Neural cell (in vitro differentiated cells): ENCODE measurements around the gene RPP38. TPM values are rescaled to one million over a fixed set of nuclear protein-coding genes. Genes with fewer than 3 reads are reported as not detected.

Experiments
- H2AFZ ChIP-seq: fragments of 200-600, 300-800 bp; sonication (generic), shearing (Covaris generic); 2 replicates; pipeline ENCODE4 v1.6.0; 2014; ENCODE audit warnings: low read depth, mild to moderate bottlenecking, antibody characterized with exemption, low read length, moderate library complexity
- H3F3A ChIP-seq: fragments of 200-600 bp; shearing (Covaris generic); 2 replicates; pipeline ENCODE4 v1.6.1; 2016; ENCODE audit warnings: mild to moderate bottlenecking, moderate library complexity, mixed read lengths, antibody characterized with exemption, low read length; ENCODE audit not compliant: insufficient read depth, poor library complexity, severe bottlenecking
- H3K27ac ChIP-seq: fragments of 200-600, 300-800 bp; sonication (generic), shearing (Covaris generic); 2 replicates; pipeline ENCODE4 v1.5.1; 2014; ENCODE audit warnings: mild to moderate bottlenecking, low read length, moderate library complexity
- H3K27me3 ChIP-seq: fragments of 300-800, 200-600 bp; sonication (generic), shearing (Covaris generic); 2 replicates; pipeline ENCODE4 v1.6.0; 2014; ENCODE audit warnings: mild to moderate bottlenecking, low read depth, low read length, moderate library complexity; ENCODE audit not compliant: insufficient read depth
- H3K36me3 ChIP-seq: fragments of 300-800, 200-600 bp; sonication (generic), shearing (Covaris generic); 2 replicates; pipeline ENCODE4 v1.5.1; 2014; ENCODE audit warnings: mild to moderate bottlenecking, antibody characterized with exemption, low read length, moderate library complexity; ENCODE audit not compliant: insufficient read depth
- H3K4me2 ChIP-seq: fragments of 300-800, 200-600 bp; sonication (generic), shearing (Covaris generic); 2 replicates; pipeline ENCODE4 v1.6.0; 2014; ENCODE audit warnings: mild to moderate bottlenecking, low read length
- H3K4me3 ChIP-seq: fragments of 300-800, 200-600 bp; sonication (generic), shearing (Covaris generic); 2 replicates; pipeline ENCODE4 v1.5.1; 2014; ENCODE audit warnings: mild to moderate bottlenecking, low read length, moderate library complexity
- H3K79me2 ChIP-seq: fragments of 200-600 bp; shearing (Covaris generic); replicated peaks from 2 replicates; pipeline ENCODE4 v1.6.0; 2014; ENCODE audit warnings: mild to moderate bottlenecking, low read length, moderate library complexity; ENCODE audit not compliant: insufficient read depth
- H3K9ac ChIP-seq: fragments of 300-800, 200-600 bp; sonication (generic), shearing (Covaris generic); 2 replicates; pipeline ENCODE4 v1.6.1; 2016; ENCODE audit warnings: mild to moderate bottlenecking, low read length, mixed read lengths
- H3K9me2 ChIP-seq: fragments of 200-600 bp; shearing (Covaris generic); 2 replicates; pipeline ENCODE4 v1.6.1; 2016; ENCODE audit warnings: mild to moderate bottlenecking, low read length, mixed read lengths; ENCODE audit not compliant: insufficient read depth
- H3K9me3 ChIP-seq: fragments of 200-600, 300-800 bp; sonication (generic), shearing (Covaris generic); 2 replicates; pipeline ENCODE4 v1.6.1; 2016; ENCODE audit warnings: mild to moderate bottlenecking, mixed run types, low read length, moderate library complexity, mixed read lengths
- H4K20me1 ChIP-seq: fragments of 200-600 bp; shearing (Covaris generic); 2 replicates; pipeline ENCODE4 v1.6.1; 2016; ENCODE audit warnings: mild to moderate bottlenecking, mixed run types; ENCODE audit not compliant: insufficient read depth
- EP300 ChIP-seq: fragments of 450-650 bp; conservative IDR thresholded peaks from 2 replicates; pipeline ENCODE4 v1.6.1; 2014; ENCODE audit warnings: antibody characterized with exemption, mild to moderate bottlenecking, moderate library complexity; ENCODE audit not compliant: poor library complexity, severe bottlenecking
- EZH2 ChIP-seq: fragments of 200-600, 300-800 bp; shearing (Covaris generic), sonication (generic); IDR thresholded peaks from 2 replicates; pipeline ENCODE4 v1.6.1; 2014; ENCODE audit warnings: antibody characterized with exemption, low read length, borderline replicate concordance, mild to moderate bottlenecking; ENCODE audit not compliant: insufficient read depth, poor library complexity, severe bottlenecking
- MXI1 ChIP-seq: fragments of 450-650 bp; conservative IDR thresholded peaks from 2 replicates; pipeline ENCODE4 v1.6.1; 2014; ENCODE audit warnings: antibody characterized with exemption, mild to moderate bottlenecking; ENCODE audit not compliant: poor library complexity, severe bottlenecking
- POLR2AphosphoS5 ChIP-seq: IDR thresholded peaks from 2 replicates; pipeline ENCODE4 v1.6.1; 2012
- RAD21 ChIP-seq: fragments of 450-650 bp; conservative IDR thresholded peaks from 2 replicates; pipeline ENCODE4 v1.6.1; 2014; ENCODE audit warnings: antibody characterized with exemption, mild to moderate bottlenecking, moderate library complexity
- SMC3 ChIP-seq: fragments of 450-650 bp; conservative IDR thresholded peaks from 2 replicates; pipeline ENCODE4 v1.6.1; 2014; ENCODE audit warnings: antibody characterized with exemption, mild to moderate bottlenecking, moderate library complexity; ENCODE audit not compliant: poor library complexity
- TAF1 ChIP-seq: IDR thresholded peaks from 2 replicates; pipeline ENCODE4 v1.6.1; 2012; ENCODE audit warnings: low read depth
- polyA minus RNA-seq: library from RNA; depleted of rRNA, polyadenylated mRNA; stranded (reverse); fragments of >200 nt; gene quantifications from 2 replicates; pipeline ENCODE4 v1.2.3, GENCODE V29; 2014
- polyA plus RNA-seq: library from polyadenylated mRNA; depleted of rRNA; stranded (reverse); fragments of >200 nt; gene quantifications from 2 replicates; pipeline ENCODE4 v1.2.3, GENCODE V29; 2014
- TF ChIP-seq, protein P1 (sequence below): fragments of 450-650 bp; IDR thresholded peaks from 2 replicates; pipeline ENCODE4 v1.5.1; 2014; ENCODE audit warnings: antibody characterized with exemption, mild to moderate bottlenecking, moderate library complexity; ENCODE audit not compliant: poor library complexity, severe bottlenecking
- TF ChIP-seq, protein P2 (sequence below): IDR thresholded peaks from 2 replicates; pipeline ENCODE4 v1.6.1; 2012; ENCODE audit warnings: borderline replicate concordance

Gene RPP38
- polyA plus RNA-seq = 8.2 and 9.8 TPM in 2 replicates
- 11.1 and 13.1 TPM in 2 replicates for polyA minus RNA-seq

GRCh38 chr10:15097011-15097812, at the start of gene RPP38:
RPP38 (plus strand) TSS chr10:15097355; CDS start chr10:15103315, 5,960 bp downstream.
- no peaks in the 10 kb centered on the region for H3K27me3 ChIP-seq
- H3K9me2 ChIP-seq = no peaks in the 10 kb centered on the region
- no peak for TF ChIP-seq EP300
- no peak for TF ChIP-seq EZH2
- TF ChIP-seq RAD21 = no peak
- TF ChIP-seq POLR2AphosphoS5 = peak; percentile 90
- peak; percentile 28 for TF ChIP-seq SMC3
- TF ChIP-seq, protein P1, sequence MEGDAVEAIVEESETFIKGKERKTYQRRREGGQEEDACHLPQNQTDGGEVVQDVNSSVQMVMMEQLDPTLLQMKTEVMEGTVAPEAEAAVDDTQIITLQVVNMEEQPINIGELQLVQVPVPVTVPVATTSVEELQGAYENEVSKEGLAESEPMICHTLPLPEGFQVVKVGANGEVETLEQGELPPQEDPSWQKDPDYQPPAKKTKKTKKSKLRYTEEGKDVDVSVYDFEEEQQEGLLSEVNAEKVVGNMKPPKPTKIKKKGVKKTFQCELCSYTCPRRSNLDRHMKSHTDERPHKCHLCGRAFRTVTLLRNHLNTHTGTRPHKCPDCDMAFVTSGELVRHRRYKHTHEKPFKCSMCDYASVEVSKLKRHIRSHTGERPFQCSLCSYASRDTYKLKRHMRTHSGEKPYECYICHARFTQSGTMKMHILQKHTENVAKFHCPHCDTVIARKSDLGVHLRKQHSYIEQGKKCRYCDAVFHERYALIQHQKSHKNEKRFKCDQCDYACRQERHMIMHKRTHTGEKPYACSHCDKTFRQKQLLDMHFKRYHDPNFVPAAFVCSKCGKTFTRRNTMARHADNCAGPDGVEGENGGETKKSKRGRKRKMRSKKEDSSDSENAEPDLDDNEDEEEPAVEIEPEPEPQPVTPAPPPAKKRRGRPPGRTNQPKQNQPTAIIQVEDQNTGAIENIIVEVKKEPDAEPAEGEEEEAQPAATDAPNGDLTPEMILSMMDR = no peak
- peak; percentile 58 for TF ChIP-seq TAF1
- peak; percentile 91 for TF ChIP-seq MXI1
- TF ChIP-seq, protein P2, sequence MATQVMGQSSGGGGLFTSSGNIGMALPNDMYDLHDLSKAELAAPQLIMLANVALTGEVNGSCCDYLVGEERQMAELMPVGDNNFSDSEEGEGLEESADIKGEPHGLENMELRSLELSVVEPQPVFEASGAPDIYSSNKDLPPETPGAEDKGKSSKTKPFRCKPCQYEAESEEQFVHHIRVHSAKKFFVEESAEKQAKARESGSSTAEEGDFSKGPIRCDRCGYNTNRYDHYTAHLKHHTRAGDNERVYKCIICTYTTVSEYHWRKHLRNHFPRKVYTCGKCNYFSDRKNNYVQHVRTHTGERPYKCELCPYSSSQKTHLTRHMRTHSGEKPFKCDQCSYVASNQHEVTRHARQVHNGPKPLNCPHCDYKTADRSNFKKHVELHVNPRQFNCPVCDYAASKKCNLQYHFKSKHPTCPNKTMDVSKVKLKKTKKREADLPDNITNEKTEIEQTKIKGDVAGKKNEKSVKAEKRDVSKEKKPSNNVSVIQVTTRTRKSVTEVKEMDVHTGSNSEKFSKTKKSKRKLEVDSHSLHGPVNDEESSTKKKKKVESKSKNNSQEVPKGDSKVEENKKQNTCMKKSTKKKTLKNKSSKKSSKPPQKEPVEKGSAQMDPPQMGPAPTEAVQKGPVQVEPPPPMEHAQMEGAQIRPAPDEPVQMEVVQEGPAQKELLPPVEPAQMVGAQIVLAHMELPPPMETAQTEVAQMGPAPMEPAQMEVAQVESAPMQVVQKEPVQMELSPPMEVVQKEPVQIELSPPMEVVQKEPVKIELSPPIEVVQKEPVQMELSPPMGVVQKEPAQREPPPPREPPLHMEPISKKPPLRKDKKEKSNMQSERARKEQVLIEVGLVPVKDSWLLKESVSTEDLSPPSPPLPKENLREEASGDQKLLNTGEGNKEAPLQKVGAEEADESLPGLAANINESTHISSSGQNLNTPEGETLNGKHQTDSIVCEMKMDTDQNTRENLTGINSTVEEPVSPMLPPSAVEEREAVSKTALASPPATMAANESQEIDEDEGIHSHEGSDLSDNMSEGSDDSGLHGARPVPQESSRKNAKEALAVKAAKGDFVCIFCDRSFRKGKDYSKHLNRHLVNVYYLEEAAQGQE = peak; percentile 46
- no peaks in the 10 kb centered on the region for H3K9me3 ChIP-seq
- no peaks in the 10 kb centered on the region for H4K20me1 ChIP-seq
- H3K4me3 ChIP-seq = peak within 1 kb of the TSS; percentile 86
- peak within 1 kb of the TSS; percentile 87 for H3K4me2 ChIP-seq
- H3F3A ChIP-seq = no peaks in the 10 kb centered on the region
- H3K27ac ChIP-seq = peak within 1 kb of the TSS; percentile 95
- peaks cover 10% of the 10 kb centered on the region for H3K79me2 ChIP-seq
- H3K9ac ChIP-seq = peak within 1 kb of the TSS; percentile 93
- H3K36me3 ChIP-seq = no peaks in the 10 kb centered on the region
- peak within 1 kb of the TSS; percentile 86 for H2AFZ ChIP-seq

- H2AFZ ChIP-seq = no peak overlapping the region
- H3K9me2 ChIP-seq = no peaks in the 10 kb centered on the region
- H3K4me3 ChIP-seq = no peak overlapping the region
- no peaks in the 10 kb centered on the region for H4K20me1 ChIP-seq
- H3K9ac ChIP-seq = no peak overlapping the region
- H3F3A ChIP-seq = no peaks in the 10 kb centered on the region
- TF ChIP-seq, protein P2 = no peak
- TF ChIP-seq MXI1 (no peak), EZH2 (no peak), SMC3 (no peak)
- H3K4me2 ChIP-seq = no peak overlapping the region
- no peak overlapping the region for H3K27ac ChIP-seq
- H3K9me3 ChIP-seq = no peaks in the 10 kb centered on the region
- no peaks in the 10 kb centered on the region for H3K79me2 ChIP-seq
- no peaks in the 10 kb centered on the region for H3K36me3 ChIP-seq
- H3K27me3 ChIP-seq = no peaks in the 10 kb centered on the region
Observed at GRCh38 chr10:15049533-15049932, 47.6 kb upstream of the RPP38 start.
